Gastrocnemius medialis (tissue), 4 donors: ENCODE results near the gene NSMF.

ENCODE experiments used
- POLR2A ChIP-seq, 2 donors: fragments of 450-650 bp; IDR thresholded peaks; one replicate each; pipeline ENCODE4 v1.6.1; 2017; ENCODE audit warnings: antibody characterized with exemption in 2 of 2, mild to moderate bottlenecking in 2 of 2, moderate library complexity in 2 of 2
- TF ChIP-seq, protein P1 (sequence below), 5 experiments: fragments of 450-650 bp in 3 of 5; fragments of 200-600 bp in 2 of 5; sonication (generic) in 2 of 5; IDR thresholded peaks in 4 of 5; conservative IDR thresholded peaks in 1 of 5; 1 replicate in 4 of 5; 2 replicates in 1 of 5; pipeline ENCODE4 v1.5.1; 2016 to 2019; ENCODE audit warnings: antibody characterized with exemption in 5 of 5, mild to moderate bottlenecking in 3 of 5, moderate library complexity in 3 of 5

DNA sequence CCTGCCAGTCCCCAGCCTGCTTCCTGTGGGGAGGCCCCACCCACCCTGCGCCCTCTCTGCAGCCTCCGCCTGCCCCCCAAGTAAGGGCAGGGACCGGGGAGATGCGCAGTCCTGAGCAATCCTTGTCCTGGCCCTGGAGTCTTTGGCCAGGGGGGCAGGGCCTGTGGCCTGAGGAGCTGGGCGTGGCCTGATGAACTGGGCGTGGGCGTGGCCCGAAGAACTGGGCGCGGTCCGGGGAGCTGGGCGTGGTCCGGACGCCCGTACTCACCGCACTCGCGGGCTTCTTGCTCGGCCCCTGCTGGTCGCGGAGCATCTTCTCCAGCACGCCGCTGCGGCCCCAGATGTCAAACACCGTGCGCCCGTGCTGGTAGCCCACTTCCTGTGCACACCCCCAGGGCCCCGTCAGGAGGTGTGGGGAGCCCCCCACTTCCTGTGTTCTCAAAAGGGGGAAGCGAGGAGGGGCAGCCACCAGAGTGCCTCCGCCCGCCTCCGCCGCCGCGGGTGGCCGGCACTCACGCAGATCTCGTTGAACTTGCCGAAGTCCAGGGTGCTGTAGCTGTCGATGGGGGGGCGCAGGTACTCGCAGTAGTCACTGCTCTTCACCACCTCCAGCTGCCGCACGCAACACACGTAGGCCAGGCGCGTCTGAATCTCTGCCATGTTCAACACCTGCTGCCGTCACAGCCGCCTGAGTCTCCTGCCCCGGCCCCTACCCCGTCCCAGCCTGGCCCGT is 2.7 kb upstream of the NSMF start:
- TF ChIP-seq, protein P1, sequence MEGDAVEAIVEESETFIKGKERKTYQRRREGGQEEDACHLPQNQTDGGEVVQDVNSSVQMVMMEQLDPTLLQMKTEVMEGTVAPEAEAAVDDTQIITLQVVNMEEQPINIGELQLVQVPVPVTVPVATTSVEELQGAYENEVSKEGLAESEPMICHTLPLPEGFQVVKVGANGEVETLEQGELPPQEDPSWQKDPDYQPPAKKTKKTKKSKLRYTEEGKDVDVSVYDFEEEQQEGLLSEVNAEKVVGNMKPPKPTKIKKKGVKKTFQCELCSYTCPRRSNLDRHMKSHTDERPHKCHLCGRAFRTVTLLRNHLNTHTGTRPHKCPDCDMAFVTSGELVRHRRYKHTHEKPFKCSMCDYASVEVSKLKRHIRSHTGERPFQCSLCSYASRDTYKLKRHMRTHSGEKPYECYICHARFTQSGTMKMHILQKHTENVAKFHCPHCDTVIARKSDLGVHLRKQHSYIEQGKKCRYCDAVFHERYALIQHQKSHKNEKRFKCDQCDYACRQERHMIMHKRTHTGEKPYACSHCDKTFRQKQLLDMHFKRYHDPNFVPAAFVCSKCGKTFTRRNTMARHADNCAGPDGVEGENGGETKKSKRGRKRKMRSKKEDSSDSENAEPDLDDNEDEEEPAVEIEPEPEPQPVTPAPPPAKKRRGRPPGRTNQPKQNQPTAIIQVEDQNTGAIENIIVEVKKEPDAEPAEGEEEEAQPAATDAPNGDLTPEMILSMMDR (IDR thresholded peaks at IDR 0.05 in 4 of 5, conservative IDR thresholded peaks at IDR 0.05 in 1 of 5) = no peak
- no peak for TF ChIP-seq POLR2A (IDR thresholded peaks at IDR 0.05)
